ENCODE data around the gene FHOD3. TPM values are rescaled to one million over a fixed set of nuclear protein-coding genes. Genes with fewer than 3 reads are reported as not detected.

Gene FHOD3
- total and polyA plus RNA-seq, 2 donors (not counting 1 experiment from before 2014, with no cell fraction given): not detected

- Histone ChIP-seq H2AFZ (ENCODE audit: insufficient read depth, low read depth, low read length, poor library complexity, severe bottlenecking) (no peak overlapping the region), H4K20me1 (ENCODE audit: control insufficient read depth, insufficient read depth, low read length, poor library complexity, severe bottlenecking) (no peaks in the 10 kb centered on the region), H3K27me3 (replicated peaks in 1 of 4; ENCODE audit: control extremely low read depth in 1 of 4, control insufficient read depth in 3 of 4, insufficient read depth in 4 of 4, low read length in 3 of 4) (no peaks in the 10 kb centered on the region), H3K4me3 (ENCODE audit: control extremely low read depth in 1 of 5, extremely low read depth in 1 of 5, insufficient read depth in 1 of 5, low read depth in 2 of 5, low read length in 4 of 5) (no peak overlapping the region), H3K4me1 (ENCODE audit: control insufficient read depth in 2 of 2, insufficient read depth in 2 of 2, low read length in 2 of 2) (no peaks in the 10 kb centered on the region), H3K79me2 (ENCODE audit: control insufficient read depth, insufficient read depth, low read length) (no peaks in the 10 kb centered on the region), H3K27ac (ENCODE audit: low read length in 2 of 2) (no peak overlapping the region), H3K9ac (ENCODE audit: low read length) (no peak overlapping the region), H3K9me3 (ENCODE audit: control extremely low read depth in 1 of 3, control insufficient read depth in 2 of 3, insufficient read depth in 1 of 3, low read length in 2 of 3) (peaks cover 0 to 4% (median 0%) of the 10 kb centered on the region in 3 donors), H3K36me3 (replicated peaks in 1 of 2; ENCODE audit: control extremely low read depth in 1 of 2, control insufficient read depth in 1 of 2, extremely low read depth in 1 of 2, insufficient read depth in 2 of 2, low read length in 1 of 2) (no peaks in the 10 kb centered on the region), H3K4me2 (replicated peaks; ENCODE audit: low read depth, low read length, poor library complexity, severe bottlenecking) (no peak overlapping the region)
- ATAC-seq (ENCODE audit: low read depth) (no peak), DNase-seq (no peak)
- Mint-ChIP-seq H3K27ac (no peak overlapping the region), H3K27me3 (peaks cover 34% of the 10 kb centered on the region), H3K9me3 (ENCODE audit: insufficient read depth) (no peaks in the 10 kb centered on the region), H3K4me1 (no peaks in the 10 kb centered on the region), H3K4me3 (no peak overlapping the region)
- POLR2A ChIA-PET: no interaction called here
- intact Hi-C loops (cut with micrococcal nuclease): no loop called here
- TF ChIP-seq EZH2 (IDR thresholded peaks at IDR 0.05; ENCODE audit: borderline replicate concordance, insufficient read depth, low read depth, low read length, poor library complexity, severe bottlenecking) (no peak), CTCF (IDR thresholded peaks at IDR 0.05) (no peak)
- CTCF ChIA-PET: no interaction called here
- WGBS (ENCODE audit: insufficient coverage): 71% methylated on average over 3 of the region's 3 CpGs
These were observed 221.8 kb downstream of the FHOD3 start for GRCh38 chr18:36519358-36519757.

DNA sequence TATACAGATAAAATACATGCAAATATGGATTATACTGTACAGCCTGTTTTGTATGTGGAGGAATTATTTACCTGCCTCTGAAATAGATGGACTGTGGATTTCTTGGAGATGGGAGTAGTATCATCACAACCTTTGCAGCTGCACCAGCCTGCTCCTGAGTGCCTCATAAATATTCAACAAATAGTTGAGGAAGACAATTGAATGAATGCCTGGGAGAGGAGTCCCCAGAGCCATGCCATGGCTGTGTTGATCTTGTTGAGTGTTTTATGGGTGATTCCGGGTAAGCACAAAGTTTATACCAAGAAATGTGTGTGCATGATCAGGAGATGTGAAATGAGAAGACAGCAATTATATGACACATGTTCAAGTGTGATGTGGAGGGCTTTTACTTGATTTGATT, 225.0 kb downstream of the FHOD3 start:
- CTCF ChIA-PET: no interaction called here
- no peaks in the 10 kb centered on the region for H3K4me1 Mint-ChIP-seq
- TF ChIP-seq EZH2 (IDR thresholded peaks at IDR 0.05; ENCODE audit: borderline replicate concordance, insufficient read depth, low read depth, low read length, poor library complexity, severe bottlenecking): no peak
- TF ChIP-seq CTCF (IDR thresholded peaks at IDR 0.05): no peak
- H3K27ac Mint-ChIP-seq: no peak overlapping the region
- Histone ChIP-seq H3K79me2 (ENCODE audit: control insufficient read depth, insufficient read depth, low read length) (no peaks in the 10 kb centered on the region), H3K4me2 (replicated peaks; ENCODE audit: low read depth, low read length, poor library complexity, severe bottlenecking) (no peak overlapping the region), H3K4me3 (ENCODE audit: control extremely low read depth in 1 of 5, extremely low read depth in 1 of 5, insufficient read depth in 1 of 5, low read depth in 2 of 5, low read length in 4 of 5) (no peak overlapping the region), H3K9me3 (ENCODE audit: control extremely low read depth in 1 of 3, control insufficient read depth in 2 of 3, insufficient read depth in 1 of 3, low read length in 2 of 3) (peaks cover 0 to 4% (median 0%) of the 10 kb centered on the region in 3 donors), H3K27me3 (replicated peaks in 1 of 4; ENCODE audit: control extremely low read depth in 1 of 4, control insufficient read depth in 3 of 4, insufficient read depth in 4 of 4, low read length in 3 of 4) (no peaks in the 10 kb centered on the region), H3K4me1 (ENCODE audit: control insufficient read depth in 2 of 2, insufficient read depth in 2 of 2, low read length in 2 of 2) (no peaks in the 10 kb centered on the region), H4K20me1 (ENCODE audit: control insufficient read depth, insufficient read depth, low read length, poor library complexity, severe bottlenecking) (no peaks in the 10 kb centered on the region), H3K9ac (ENCODE audit: low read length) (no peak overlapping the region), H3K27ac (ENCODE audit: low read length in 2 of 2) (no peak overlapping the region), H3K36me3 (replicated peaks in 1 of 2; ENCODE audit: control extremely low read depth in 1 of 2, control insufficient read depth in 1 of 2, extremely low read depth in 1 of 2, insufficient read depth in 2 of 2, low read length in 1 of 2) (no peaks in the 10 kb centered on the region), H2AFZ (ENCODE audit: insufficient read depth, low read depth, low read length, poor library complexity, severe bottlenecking) (no peak overlapping the region)
- no peaks in the 10 kb centered on the region for H3K9me3 Mint-ChIP-seq (ENCODE audit: insufficient read depth)
- H3K4me3 Mint-ChIP-seq: no peak overlapping the region
- ATAC-seq (ENCODE audit: low read depth) (no peak), DNase-seq (no peak)
- H3K27me3 Mint-ChIP-seq: peaks cover 21% of the 10 kb centered on the region
- intact Hi-C loops (cut with micrococcal nuclease): no loop called here
- POLR2A ChIA-PET: no interaction called here
- 88% methylated on average over 1 of the region's 1 CpG for WGBS (ENCODE audit: insufficient coverage)

Measured in B cell (primary cell).